Stimulated activated CD4-positive, alpha-beta T cell treated with anti-CD3 and anti-CD28 coated beads, Interleukin-2, amount 100 ng/mL, for 48 hours (primary cell): Measurements from ENCODE around the gene SLC25A42.
"Not testable (repeated sequence)": the region's sequence is repeated elsewhere in the genome, so short reads cannot be mapped to it uniquely, and the experiment has no call there.

Source experiments
- DNase-seq, 2 donors: peaks; one replicate each; pipeline ENCODE4 v3.0.0-alpha.2; 2020

Gene SLC25A42

DNA sequence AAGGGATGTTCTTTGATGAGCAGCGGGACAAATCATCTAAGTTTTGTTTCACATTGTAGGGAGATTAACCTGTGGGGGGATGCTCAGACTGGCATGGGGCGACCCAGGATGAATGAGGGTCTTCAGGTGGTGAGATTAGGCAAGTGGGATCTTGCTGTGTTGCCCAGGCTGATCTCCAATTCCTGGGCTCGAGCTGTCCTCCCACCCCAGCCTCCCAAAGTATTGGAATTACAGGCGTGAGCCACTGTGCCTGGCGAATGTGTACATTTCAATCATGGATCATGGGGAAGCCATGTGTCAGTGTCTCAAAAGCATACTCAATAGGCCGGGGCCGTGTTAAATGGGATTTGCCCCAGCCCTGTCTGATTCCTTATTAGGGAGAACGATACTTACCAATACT, 8.1 kb downstream of the SLC25A42 start:
- DNase-seq: no peak

DNA sequence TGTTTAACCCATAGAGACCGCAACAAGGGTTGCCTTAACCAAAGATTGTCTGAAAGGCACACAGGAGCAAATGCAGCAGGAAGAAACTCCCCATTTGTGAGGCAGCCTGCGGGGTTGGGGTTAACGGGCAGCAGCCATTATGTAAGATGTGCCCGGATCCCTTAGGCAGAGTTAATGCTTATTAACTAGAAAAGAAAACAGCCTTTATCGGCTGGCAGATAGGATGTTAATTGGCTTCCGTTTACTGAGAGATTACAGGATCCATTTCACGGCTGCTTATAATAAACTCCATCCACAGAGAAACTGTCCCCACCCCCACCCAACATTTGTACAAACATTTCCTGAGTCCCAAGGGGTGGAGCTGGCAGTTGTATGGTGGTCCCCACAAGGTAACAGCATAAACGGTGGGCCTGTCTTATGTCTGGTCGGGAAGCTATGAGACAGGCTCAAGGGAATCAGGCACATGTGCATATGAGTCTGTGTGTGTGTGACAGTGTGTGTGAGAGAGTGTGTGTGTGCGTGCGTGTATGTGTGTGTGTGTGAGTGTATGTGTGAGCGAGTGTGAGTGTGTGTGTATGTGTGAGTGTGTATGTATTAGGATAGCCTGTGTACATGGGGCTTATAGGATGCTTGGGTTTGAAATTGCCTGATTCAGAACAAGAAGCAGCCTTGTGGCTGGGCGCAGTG, 10.5 kb downstream of the SLC25A42 start:
- no peak for DNase-seq

GRCh38 chr19:19075126-19075525, 11.3 kb downstream of the SLC25A42 start:
- DNase-seq: no peak

DNA sequence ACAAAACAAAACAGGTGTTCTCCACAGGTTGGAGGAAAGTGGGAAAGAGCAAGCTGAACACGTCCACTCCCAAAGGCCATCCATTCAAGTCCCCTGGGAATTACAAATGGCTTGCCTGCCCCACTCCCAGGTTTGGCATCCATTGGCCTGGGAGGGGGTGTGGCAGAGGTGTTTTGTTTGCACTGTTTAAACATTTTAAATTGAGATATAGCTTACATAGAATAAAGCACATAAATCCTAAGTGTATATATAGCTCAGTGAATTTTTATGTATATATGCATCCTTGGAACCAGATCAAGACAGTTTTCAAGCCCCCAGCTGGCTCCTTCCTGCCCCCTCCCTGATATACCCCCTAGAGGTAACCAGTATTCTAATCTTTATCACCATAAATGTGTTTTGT, 12.7 kb downstream of the SLC25A42 start:
- DNase-seq: no peak

GRCh38 chr19:19077103-19077502, 13.3 kb downstream of the SLC25A42 start:
- DNase-seq: no peak

DNA sequence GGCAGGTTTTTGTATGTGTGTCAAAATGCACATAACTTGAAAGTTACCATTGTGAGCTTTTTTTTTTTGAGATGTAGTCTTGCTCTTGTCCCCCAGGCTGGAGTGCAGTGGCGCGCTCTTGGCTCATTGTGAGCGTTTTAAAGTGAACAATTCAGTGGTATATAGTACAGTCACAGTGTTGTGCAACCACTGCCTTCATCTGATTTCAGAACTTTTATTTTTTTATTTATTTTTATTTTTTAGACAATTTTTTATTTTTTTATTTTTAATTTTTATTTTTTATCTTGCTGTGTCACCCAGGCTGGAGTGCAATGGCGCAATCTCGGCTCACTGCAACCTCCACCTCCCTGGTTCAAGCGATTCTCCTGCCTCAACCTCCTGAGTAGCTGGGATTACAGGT, 15.0 kb downstream of the SLC25A42 start:
- DNase-seq: no peak

DNA sequence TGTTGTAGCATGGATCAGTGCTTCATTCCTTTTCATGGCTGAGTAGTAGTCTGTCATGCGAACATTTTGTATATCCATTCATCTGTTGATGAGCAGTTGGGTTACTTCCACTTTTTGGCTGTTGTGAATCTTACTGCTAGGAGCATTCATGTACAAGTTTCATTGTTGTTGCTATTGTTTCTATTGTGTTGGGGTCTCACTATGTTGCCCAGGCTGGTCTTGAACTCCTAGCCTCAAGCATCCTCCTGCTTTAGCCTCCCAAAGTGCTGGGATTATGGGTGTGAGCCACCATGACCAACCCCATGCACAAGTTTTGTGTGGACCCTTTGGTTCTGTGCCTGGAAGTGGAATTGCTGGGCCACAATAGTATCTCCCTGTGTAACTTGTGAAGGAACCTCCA, 15.8 kb downstream of the SLC25A42 start:
- DNase-seq: no peak

- DNase-seq: no peak
Measured at GRCh38 chr19:19081642-19082151, 17.9 kb downstream of the SLC25A42 start.

GRCh38 chr19:19083413-19084178, 19.8 kb downstream of the SLC25A42 start:
- no peak for DNase-seq

GRCh38 chr19:19087676-19088075, 23.9 kb downstream of the SLC25A42 start:
- no peak for DNase-seq

- DNase-seq: no peak
Measured at GRCh38 chr19:19094513-19094912, 30.7 kb downstream of the SLC25A42 start.

- DNase-seq: no peak
Measured at GRCh38 chr19:19095691-19096090, 31.9 kb downstream of the SLC25A42 start.

- no peak for DNase-seq
Measured at GRCh38 chr19:19096641-19097627, 33.1 kb downstream of the SLC25A42 start.

DNA sequence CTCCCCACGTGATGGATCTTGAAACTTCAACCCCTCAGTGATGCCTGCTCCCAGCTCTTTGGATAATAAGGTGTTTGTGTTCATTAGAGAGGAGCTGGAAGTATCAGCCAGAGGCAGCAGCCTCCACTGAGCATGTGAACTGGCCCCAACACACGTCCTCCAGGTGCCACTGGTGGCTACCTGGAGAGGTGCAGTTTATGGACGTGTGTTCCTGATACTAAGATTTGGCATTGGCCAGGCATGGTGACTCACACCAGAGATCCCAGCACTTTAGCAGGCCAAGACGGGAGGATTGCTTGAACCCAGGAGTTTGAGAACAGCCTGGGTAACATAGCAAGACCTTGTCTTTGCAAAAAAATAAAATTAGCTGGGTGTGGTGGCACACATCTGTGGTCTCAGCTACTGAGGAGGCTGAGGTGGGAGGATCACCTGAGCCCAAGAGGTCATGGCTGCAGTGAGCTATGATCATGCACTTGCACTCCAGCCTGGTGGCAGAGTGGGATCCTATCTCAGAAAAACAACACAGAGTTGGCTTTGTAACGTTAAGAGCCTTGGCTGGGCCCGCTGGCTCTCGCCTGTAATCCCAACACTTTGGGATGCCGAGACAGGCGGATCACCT, 34.4 kb downstream of the SLC25A42 start:
- DNase-seq: no peak

- no peak for DNase-seq
Measured at GRCh38 chr19:19098703-19099632, 35.2 kb downstream of the SLC25A42 start.

DNA sequence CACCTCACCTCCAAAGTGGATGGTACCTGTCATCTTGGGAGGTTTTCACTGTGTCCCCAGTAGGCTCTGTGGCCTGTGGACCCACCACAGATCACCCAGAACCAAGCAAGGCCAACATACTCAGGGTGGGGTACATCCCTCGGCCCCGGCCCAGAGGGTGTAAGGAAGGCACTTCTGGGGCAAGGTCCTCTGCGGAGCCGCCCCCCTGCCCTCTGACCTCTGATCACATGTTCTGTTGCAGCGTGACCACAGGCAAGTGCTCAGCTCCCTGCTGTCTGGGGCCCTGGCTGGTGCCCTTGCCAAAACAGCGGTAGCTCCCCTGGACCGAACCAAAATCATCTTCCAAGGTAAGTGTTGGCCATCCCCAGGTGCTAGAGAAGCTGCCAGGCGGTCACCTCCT, 37.7 kb downstream of the SLC25A42 start:
- DNase-seq: no peak

DNA sequence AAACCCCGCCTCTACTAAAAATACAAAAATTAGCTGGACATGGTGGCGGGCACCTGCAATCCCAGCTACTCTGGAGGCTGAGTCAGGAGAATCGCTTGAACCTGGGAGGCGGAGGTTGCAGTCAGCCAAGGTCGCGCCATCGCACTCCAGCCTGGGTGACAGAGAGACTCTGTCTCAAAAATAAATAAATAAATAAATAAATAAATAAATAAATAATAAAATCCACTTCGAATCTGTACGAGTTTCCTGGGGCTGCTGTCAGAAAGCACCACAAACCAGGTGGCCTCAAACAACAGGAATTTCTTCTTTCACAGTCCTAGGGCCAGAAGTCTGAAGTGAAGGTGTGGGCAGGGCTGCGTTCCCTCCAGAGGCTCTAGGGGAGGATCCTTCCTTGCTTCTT, 38.8 kb downstream of the SLC25A42 start:
- DNase-seq: not testable (repeated sequence)

- DNase-seq: no peak
Measured at GRCh38 chr19:19103167-19103566, 39.4 kb downstream of the SLC25A42 start.

GRCh38 chr19:19105365-19106055, 41.7 kb downstream of the SLC25A42 start:
- no peak for DNase-seq

GRCh38 chr19:19106056-19106551, 42.3 kb downstream of the SLC25A42 start:
- no peak for DNase-seq

DNA sequence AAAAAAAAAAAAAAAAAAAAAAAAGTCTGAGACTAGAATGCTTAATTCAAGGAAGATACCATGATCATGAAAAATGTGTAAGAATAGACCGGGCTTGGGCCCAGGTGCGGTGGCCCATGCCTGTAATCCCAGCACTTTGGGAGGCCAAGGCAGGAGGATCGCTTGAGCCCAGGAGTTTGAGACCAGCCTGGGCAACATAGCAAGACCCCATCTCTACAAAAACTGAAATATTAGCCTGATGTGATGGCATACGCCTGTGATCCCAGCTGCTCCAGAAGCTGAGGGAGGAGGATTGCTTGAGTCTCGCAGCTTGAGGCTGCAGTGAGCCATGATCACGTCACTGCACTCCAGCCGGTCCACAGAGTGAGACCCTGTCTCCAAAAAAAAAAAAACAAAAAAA, 43.1 kb downstream of the SLC25A42 start:
- DNase-seq: not testable (repeated sequence)
